HG02870 (cell line): ENCODE results near the gene INF2.

Experiments used
- ATAC-seq: cut with Tn5 transposase; IDR thresholded peaks from one replicate; pipeline ENCODE4 v1.9.1; 2021; ENCODE audit warnings: mild to moderate bottlenecking, moderate library complexity; ENCODE audit not compliant: unreplicated experiment

Gene INF2

DNA sequence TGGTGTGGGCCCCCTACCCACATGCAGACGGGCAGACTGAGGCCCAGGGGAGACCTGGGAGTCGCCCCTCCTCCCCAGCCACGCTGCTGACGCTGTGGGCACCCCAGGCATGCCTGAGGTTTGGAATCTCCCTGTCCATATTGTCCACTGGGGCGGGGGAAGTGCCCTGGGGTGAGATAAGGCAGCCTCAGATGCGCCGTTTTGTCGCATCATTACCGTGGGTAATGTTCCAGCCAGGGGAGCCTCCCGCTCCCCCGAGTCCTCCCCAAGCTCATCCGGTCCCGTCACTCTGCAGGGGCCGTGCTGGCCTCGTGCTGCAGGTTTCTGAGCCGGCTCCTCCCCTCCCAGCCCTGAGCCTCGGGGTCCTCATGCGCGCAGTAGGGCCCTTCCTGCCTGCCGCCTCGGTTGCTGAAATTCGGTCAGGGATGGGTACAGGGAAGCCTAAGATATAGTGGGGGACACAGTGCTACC is 11.4 kb downstream of the INF2 start:
- ATAC-seq: no peak

DNA sequence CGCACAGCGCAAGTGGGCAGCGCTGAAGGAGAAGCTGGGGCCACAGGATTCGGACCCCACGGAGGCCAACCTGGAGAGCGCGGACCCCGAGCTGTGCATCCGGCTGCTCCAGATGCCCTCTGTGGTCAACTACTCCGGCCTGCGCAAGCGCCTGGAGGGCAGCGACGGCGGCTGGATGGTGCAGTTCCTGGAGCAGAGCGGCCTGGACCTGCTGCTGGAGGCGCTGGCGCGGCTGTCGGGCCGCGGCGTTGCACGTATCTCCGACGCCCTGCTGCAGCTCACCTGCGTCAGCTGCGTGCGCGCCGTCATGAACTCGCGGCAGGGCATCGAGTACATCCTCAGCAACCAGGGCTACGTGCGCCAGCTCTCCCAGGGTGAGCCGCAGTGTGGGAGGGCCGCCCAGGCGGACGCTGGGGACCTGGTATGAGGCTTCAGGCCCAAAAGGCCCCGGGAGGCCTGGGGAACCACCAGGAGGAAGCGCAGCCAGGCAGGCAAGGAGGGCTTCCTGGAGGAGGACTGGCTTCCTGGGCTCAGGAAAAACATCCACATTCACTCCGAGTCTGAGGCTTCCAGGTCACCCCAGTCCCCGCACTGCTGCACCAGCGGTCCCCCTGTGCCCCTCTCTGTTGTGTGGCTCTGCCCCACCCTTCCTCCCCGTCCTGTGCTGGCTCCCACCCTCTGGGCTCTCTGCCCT is 12.1 kb downstream of the INF2 start:
- no peak for ATAC-seq

DNA sequence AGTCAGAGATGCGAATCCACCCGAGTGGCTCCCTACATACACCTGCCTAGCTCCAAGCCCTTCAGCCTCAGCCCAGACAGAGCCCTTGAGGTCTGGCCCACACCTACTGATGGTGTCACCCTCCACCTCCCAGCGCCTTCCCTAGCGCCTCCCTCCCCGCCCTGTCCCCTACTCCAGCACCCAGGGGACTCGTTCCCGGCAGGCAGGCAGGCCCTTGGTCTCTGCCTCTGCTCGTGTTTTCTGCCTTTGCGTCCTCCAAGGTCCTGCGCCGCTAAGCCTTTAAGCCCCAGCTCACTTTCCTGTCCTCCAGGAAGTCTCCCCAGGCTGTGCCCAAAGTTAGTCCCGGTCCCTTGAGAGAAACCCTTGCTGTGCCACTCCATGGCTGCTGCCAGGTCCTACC is 12.7 kb downstream of the INF2 start:
- ATAC-seq: no peak

DNA sequence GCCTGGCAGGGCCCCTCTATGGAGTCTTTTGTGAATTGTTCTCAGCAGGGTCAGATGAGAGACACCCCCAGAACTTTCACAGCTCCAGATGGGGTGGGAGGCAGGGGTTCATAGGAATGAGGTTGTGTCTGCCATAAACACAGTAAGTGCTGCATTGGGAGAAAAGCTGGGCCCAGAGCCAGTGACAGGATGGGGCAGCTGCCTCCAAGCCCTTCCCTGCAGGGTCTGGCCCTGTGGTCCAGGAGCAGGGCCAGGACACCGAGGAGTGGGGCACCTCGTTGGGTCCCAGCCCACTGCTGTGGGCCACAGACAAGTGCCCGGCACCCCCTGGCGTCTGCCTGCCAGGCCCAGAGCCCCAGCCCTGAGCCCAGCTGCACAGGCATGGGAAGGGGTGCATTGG is 13.3 kb downstream of the INF2 start:
- no peak for ATAC-seq

DNA sequence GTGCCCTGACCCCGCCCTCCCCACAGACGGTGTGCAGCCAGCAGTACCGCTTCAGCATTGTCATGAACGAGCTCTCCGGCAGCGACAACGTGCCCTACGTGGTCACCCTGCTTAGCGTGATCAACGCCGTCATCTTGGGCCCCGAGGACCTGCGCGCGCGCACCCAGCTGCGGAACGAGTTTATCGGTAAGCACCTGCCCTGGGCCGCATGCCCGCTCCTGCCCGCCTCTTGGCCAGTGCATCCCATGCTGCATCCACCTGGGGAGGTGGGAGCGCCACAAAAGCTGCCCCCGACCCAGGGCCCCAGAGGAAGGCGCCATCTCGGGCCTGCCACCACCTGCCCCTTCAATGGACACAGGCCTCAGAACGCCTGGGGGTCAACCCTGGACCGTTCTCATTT is 13.9 kb downstream of the INF2 start:
- ATAC-seq: no peak

DNA sequence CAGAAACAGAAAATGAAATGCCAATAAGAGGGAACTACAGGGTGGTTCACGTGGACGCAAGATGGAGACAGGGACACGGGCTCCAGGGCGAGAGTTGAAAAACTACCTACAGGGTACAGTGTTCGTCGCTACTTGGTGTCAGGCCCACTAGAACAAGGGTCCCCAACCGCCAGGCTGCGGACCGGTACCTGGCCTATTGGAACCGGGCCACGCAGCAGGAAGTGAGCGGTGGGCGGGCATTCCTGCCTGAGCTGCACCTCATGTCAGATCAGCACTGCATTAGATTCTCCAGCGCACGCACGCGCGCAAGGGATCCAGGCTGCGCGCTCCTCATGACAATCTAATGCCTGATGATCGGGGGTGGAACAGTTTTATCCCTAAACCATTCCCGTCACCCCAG is 14.8 kb downstream of the INF2 start:
- no peak for ATAC-seq

DNA sequence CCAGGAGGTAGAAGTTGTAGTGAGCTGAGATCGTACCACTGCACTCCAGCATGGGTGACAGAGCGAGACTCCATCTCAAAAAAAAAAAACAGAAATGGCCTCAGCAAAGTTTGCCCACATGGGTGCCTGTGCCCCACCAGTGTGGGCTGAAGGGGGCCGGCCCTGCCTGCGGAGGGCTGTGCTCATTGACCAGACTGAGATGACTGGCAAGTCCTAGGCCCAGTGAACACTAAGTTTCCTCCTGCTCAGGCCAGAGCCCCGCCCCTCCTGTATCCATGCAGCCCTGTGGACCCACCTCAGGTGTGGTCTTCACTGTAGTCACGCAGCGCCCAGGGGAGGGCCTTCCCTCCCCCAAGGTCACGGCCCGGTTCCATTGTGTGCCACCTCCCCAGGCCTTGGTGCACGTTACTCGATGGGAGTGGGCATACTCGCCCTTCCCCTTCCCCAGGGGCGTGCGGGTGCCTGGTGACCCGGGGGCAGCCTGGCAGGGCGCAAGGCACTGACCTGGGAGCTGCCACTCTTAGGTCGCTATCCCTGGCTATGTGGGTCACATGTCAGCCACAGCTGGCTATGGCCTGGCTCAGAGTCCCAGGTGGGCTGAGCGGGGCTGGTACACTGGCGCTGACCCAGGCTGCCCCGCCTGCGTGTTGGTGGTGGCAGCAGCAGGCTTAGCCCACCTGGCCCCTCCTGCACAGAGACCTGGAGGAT is 16.1 kb downstream of the INF2 start:
- no peak for ATAC-seq

DNA sequence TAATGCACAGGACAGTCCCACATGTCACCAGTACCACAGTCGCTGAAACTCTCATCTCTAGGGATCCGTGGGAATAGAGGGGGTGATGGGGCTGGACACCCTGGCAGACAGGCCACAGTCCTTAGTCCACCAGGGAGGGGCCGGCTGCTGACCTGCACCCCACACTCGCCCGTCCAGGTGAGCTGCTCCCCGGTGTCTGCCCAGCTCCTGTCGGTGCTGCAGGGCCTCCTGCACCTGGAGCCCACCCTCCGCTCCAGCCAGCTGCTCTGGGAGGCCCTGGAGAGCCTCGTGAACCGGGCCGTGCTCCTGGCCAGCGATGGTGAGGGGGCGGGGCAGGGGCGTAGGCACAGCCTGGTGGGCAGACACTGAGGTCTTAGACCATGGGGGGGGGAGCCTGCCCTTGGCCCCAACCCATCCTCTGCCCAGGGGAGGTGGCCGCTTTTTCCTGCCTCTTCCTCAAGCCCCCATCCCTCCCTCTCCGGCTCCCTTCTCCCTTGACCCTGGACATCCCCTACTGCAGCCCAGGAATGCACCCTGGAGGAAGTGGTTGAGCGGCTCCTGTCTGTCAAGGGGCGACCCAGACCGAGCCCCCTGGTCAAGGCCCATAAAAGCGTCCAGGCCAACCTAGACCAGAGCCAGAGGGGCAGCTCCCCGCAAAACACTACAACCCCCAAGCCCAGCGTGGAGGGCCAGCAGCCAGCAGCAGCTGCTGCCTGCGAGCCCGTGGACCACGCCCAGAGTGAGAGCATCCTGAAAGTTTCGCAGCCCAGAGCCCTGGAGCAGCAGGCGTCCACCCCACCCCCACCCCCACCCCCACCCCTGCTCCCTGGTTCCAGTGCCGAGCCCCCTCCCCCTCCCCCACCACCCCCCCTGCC is 17.6 kb downstream of the INF2 start:
- ATAC-seq: no peak

DNA sequence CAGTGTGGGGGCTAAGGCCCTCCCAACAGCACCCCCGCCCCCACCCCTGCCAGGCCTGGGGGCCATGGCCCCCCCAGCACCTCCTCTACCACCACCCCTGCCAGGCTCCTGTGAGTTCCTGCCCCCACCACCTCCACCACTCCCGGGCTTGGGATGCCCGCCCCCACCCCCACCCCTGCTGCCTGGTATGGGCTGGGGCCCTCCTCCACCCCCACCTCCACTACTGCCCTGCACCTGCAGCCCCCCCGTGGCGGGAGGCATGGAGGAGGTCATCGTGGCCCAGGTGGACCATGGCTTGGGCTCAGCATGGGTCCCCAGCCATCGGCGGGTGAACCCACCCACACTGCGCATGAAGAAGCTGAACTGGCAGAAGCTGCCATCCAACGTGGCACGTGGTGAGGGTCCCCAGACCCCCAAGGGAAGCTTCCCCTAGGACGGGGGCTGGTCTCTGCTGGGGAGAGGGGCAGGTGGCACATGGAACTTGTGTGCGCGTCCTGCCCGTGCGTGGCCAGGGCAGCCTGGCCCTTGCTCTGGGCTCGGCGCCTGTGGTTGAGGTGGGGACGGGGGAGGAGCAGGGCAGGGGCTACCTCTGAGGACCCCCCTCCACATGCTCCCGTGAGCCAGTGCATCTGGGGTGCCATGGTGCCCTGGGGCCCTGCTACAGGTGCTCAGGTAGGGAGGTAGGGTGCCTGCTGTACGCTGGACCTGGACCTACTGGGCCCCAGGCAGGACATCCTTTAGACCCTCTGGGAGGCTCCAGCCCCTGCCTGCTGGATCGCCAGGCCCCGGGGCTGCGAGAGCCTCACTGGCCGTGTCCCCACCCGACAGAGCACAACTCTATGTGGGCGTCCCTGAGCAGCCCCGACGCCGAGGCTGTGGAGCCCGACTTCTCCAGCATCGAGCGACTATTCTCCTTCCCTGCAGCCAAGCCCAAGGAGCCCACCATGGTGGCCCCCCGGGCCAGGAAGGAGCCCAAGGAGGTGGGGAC is 18.5 kb downstream of the INF2 start:
- no peak for ATAC-seq

DNA sequence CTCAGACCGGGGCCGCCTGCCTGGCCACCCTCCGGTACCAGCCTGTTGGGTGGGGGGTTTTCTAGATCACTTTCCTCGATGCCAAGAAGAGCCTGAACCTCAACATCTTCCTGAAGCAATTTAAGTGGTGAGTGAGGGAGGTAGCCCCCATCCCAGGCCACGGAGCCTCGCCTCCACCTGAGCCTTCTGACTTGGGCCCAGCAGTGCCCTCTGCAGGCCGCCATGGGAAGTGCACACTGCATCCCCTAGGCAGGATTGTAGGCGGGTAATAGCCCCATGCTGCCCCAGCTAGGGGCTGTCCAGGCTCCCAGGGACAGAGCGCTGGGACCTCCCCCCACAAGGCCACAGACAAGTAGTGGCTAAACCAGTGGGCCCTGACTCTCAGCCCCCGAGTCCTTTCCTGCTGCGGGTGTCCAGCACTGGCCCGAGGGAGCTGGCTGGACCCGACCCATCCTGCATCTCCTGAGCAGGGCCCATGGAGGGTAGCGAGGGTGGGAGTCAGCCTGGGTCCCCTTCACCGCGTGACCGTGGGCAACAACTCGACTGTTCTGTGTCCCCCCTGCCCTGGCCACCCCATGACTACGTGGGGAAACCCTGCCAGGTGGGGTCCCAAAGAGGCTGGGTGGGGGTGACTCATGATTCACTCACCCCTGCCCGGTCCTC is 19.3 kb downstream of the INF2 start:
- peak; percentile 50 for ATAC-seq

DNA sequence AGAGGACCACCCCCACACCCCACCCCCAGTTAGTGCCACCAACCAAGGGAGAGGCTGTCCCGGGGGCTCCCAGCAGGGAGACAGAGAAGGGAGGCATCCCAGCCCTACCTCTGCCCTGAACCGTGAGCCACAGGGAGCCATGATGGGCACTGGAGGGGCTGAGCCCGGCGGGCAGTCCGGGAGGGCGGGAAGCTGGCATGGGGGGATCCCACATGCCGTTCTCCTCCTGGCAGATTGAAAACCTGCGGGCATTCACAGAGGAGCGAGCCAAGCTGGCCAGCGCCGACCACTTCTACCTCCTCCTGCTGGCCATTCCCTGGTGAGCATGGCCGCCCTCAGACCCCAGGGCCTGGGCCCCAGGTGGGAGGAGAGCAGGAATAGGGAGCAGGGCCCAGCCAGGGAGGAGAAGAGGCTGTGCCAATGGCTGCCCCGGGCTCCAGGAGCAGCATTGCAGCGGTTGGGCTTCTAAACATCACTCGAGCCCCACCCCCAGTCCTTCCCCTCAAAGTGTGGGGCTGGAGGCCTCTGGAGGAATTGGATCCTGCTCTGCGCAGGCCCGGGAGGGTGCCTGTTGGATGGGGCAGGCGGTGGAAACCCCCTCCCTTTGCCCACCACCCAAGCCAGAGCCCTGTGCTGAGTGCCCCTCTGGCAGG is 20.1 kb downstream of the INF2 start:
- ATAC-seq: no peak

DNA sequence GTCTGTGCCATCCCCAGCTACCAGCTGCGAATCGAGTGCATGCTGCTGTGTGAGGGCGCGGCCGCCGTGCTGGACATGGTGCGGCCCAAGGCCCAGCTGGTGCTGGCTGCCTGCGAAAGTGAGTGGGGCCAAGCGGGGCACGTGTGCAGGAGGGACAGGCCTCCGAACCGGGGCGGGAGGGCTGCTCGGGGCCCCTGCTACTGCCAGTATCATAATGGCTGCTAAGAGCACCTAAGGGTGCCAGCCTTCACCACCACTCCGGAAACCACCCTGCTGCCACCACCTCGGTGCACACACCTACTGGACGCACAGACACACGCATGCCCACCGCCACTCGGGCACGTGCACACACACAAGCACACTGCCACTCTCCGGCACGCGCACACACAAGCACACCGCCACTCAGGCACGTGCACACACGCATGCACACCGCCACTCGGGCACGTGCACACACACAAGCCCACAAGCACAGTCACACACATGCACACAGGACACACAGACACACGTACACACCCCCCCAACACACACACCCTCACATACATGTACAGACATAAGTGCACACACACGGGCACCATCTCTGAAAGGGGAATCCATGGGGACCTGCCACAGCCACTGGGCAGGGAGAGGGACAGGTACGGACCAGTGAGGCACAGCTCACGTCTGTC is 20.8 kb downstream of the INF2 start:
- no peak for ATAC-seq

DNA sequence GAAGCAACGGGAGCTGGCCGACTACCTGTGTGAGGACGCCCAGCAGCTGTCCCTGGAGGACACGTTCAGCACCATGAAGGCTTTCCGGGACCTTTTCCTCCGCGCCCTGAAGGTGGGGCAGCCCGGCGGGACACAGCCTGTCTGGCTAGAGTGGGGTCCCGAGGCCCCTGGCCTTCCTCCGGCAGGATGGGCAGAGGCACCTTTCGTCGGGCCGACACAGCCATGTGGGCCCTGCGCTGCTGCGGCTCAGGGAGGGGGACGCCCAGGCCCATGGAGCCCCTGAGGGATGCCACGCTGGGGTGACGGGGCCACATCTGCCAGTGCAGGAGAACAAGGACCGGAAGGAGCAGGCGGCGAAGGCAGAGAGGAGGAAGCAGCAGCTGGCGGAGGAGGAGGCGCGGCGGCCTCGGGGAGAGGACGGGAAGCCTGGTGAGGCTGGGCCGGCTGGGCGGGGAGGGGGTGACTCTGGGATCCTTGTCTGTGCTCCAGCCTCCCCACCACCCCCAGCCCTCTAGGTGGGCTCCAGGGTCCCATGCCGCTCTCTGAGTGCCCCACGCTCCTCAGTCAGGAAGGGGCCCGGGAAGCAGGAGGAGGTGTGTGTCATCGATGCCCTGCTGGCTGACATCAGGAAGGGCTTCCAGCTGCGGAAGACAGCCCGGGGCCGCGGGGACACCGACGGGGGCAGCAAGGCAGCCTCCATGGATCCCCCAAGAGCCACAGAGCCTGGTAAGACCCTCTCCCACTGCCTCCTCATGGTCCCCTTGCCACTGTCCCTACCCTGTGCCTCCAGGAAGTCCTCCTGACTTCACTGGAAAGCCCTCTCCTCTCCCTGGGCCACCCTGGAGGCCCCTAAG is 23.7 kb downstream of the INF2 start:
- ATAC-seq: no peak

DNA sequence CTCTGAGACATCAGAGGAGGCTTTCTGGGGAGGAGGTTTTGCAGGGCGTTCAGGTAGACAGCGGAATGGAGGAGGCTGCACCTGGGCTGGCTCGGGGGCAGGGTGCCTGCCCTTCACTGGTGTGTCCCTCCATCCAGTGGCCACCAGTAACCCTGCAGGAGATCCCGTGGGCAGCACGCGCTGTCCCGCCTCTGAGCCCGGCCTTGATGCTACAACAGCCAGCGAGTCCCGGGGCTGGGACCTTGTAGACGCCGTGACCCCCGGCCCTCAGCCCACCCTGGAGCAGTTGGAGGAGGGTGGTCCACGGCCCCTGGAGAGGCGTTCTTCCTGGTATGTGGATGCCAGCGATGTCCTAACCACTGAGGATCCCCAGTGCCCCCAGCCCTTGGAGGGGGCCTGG is 24.6 kb downstream of the INF2 start:
- ATAC-seq: no peak

DNA sequence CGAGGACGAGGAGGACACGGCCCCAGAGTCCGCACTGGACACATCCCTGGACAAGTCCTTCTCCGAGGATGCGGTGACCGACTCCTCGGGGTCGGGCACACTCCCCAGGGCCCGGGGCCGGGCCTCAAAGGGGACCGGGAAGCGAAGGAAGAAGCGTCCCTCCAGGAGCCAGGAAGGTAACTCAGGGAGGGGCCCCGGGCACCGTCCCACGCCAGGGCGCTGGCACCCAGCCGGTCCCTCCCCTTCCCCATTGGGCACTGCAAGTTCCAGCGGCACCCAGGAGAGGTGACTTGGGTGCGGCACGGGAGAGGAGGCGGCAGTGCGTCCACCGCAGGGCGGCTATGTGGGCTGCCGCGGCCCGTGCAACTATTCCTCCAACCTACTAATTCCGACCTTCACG is 25.3 kb downstream of the INF2 start:
- ATAC-seq: no peak

DNA sequence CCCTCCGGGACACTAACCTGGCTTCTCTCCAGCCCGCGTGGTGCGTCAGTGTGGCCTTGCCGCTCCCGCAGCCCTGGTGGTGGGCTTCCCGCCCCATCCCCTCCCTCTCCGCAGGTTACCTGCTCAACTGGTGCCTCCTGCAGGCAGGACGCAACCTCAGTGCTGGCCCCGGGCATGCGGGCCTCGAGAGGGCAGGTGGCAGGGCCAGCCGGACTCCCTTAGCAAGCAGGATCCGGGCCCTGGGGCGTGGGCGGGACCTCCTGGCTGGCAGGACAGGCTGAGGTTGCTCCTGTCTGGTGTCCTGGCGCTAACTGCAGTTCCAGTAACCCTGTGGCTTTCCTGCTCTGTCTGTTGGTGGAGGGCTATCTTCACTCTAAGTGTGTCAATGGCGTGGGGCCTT is 26.0 kb downstream of the INF2 start:
- ATAC-seq: no peak

DNA sequence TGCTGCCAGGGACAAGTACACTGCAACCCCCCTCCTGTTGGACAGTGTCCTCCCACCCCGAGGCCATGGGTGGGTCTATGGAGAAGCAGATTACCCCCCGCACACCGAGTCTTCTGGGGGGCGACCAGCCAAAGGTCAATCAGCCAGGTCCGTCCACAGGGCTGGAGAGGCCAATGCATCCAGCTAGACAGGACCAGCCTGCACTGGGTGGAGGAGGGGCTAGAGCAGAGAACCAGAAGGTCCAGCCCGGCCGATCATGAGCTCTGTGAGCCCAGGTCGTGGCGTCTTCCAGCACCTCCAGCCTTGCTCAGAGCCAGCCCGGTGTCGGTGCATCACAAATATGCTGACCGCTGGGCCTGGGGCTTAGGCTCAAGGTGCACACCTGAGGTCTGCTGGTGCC is 26.5 kb downstream of the INF2 start:
- no peak for ATAC-seq

DNA sequence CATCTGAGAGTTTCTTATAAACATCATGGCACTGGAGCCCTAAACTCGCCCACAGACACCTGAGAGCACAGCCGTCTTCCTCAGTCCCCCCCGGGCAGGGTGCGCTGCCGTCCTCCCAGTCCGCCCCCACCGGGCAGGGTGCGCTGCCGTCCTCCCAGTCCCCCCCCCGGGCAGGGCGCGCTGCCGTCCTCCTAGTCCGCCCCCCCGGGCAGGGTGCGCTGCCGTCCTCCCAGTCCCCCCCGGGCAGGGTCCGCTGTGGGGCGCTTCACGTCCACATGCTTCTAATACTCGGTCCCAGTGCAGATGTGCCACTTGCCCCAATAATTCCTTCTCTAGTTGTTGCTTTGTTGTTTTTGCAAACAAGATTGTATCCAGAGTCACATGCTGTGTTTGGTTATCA is 27.7 kb downstream of the INF2 start:
- ATAC-seq: no peak
